Liver (tissue), 9 donors: ENCODE results near the gene HDAC8. TPM values are rescaled to one million over a fixed set of nuclear protein-coding genes. Genes with fewer than 3 reads are reported as not detected.

ENCODE experiments used
- DNase-seq: peaks from one replicate; pipeline ENCODE4 v3.0.0-alpha.2; 2017; ENCODE audit warnings: low spot score
- H3K27ac ChIP-seq, 2 donors: one replicate each; pipeline ENCODE4 v1.7.0; 2013; ENCODE audit warnings: inconsistent platforms in 2 of 2, low read length in 2 of 2, control low read depth in 1 of 2, low read depth in 1 of 2, mild to moderate bottlenecking in 1 of 2
- H3K27me3 ChIP-seq, 4 donors: one replicate each; pipeline versions ENCODE4 v1.6.1 to v1.7.0; 2013; ENCODE audit warnings: low read length in 3 of 4, inconsistent platforms in 1 of 4, mild to moderate bottlenecking in 1 of 4, moderate library complexity in 1 of 4; ENCODE audit not compliant: control insufficient read depth in 4 of 4, insufficient read depth in 4 of 4
- H3K36me3 ChIP-seq, 4 donors: one replicate each; pipeline versions ENCODE4 v1.6.1 to v1.7.0; 2013; ENCODE audit warnings: low read length in 3 of 4, mild to moderate bottlenecking in 3 of 4, low read depth in 1 of 4, moderate library complexity in 1 of 4; ENCODE audit not compliant: control insufficient read depth in 4 of 4, insufficient read depth in 3 of 4
- H3K4me1 ChIP-seq, 4 donors: one replicate each; pipeline versions ENCODE4 v1.6.1 to v1.7.0; 2013; ENCODE audit warnings: low read length in 3 of 4, mild to moderate bottlenecking in 3 of 4, moderate library complexity in 1 of 4; ENCODE audit not compliant: control insufficient read depth in 4 of 4, insufficient read depth in 4 of 4
- H3K4me3 ChIP-seq, 3 donors: one replicate each; pipeline versions ENCODE4 v1.6.1 to v1.7.0; 2013; ENCODE audit warnings: low read length in 3 of 3, control low read depth in 1 of 3, low read depth in 1 of 3, mild to moderate bottlenecking in 1 of 3
- H3K9ac ChIP-seq, 2 donors: one replicate each; pipeline ENCODE4 v1.7.0; 2013; ENCODE audit warnings: low read length in 2 of 2, mild to moderate bottlenecking in 2 of 2, moderate library complexity in 2 of 2, control low read depth in 1 of 2, low read depth in 1 of 2
- H3K9me3 ChIP-seq, 4 donors: one replicate each; pipeline versions ENCODE4 v1.6.1 to v1.7.0; 2013; ENCODE audit warnings: low read length in 3 of 4; ENCODE audit not compliant: control insufficient read depth in 4 of 4
- CTCF ChIP-seq: fragments of 150-350 bp; IDR thresholded peaks from 2 replicates; pipeline ENCODE4 v1.5.1; 2017; ENCODE audit warnings: improper control_type of control experiment, low read depth, low read length; ENCODE audit not compliant: missing input control
- EGR1 ChIP-seq, 2 donors: IDR thresholded peaks; 2 replicates each; pipeline ENCODE4 v1.6.1; 2016 to 2018; ENCODE audit warnings: antibody characterized with exemption in 2 of 2, low read depth in 2 of 2
- FOXA1 ChIP-seq: IDR thresholded peaks from 2 replicates; pipeline ENCODE4 v1.6.1; 2016; ENCODE audit warnings: antibody characterized with exemption
- FOXA2 ChIP-seq: IDR thresholded peaks from 2 replicates; pipeline ENCODE4 v1.6.1; 2016; ENCODE audit warnings: antibody characterized with exemption
- GABPA ChIP-seq, 2 donors: IDR thresholded peaks in 1 of 2; conservative IDR thresholded peaks in 1 of 2; 2 replicates each; pipeline ENCODE4 v1.6.1; 2016; ENCODE audit warnings: antibody characterized with exemption in 2 of 2, mild to moderate bottlenecking in 1 of 2, moderate library complexity in 1 of 2
- HNF4A ChIP-seq, 2 donors: conservative IDR thresholded peaks; 2 replicates each; pipeline ENCODE4 v1.6.1; 2016; ENCODE audit warnings: antibody characterized with exemption in 2 of 2, mild to moderate bottlenecking in 2 of 2
- HNF4G ChIP-seq: IDR thresholded peaks from 2 replicates; pipeline ENCODE4 v1.6.1; 2016; ENCODE audit warnings: antibody characterized with exemption
- JUND ChIP-seq, 2 donors: IDR thresholded peaks; 2 replicates each; pipeline ENCODE4 v1.6.1; 2016; ENCODE audit warnings: antibody characterized with exemption in 2 of 2
- MAX ChIP-seq: IDR thresholded peaks from 2 replicates; pipeline ENCODE4 v1.6.1; 2016; ENCODE audit warnings: antibody characterized with exemption
- NR2F2 ChIP-seq: IDR thresholded peaks from 2 replicates; pipeline ENCODE4 v1.6.1; 2016; ENCODE audit warnings: antibody characterized with exemption
- RAD21 ChIP-seq, 2 donors: IDR thresholded peaks; 2 replicates each; pipeline ENCODE4 v1.6.1; 2016; ENCODE audit warnings: antibody characterized with exemption in 2 of 2, mild to moderate bottlenecking in 2 of 2
- RXRA ChIP-seq, 2 donors: IDR thresholded peaks; 2 replicates each; pipeline ENCODE4 v1.6.1; 2017 to 2018; ENCODE audit warnings: antibody characterized with exemption in 2 of 2, mild to moderate bottlenecking in 1 of 2
- SP1 ChIP-seq: IDR thresholded peaks from 2 replicates; pipeline ENCODE4 v1.6.1; 2018; ENCODE audit warnings: antibody characterized with exemption, mild to moderate bottlenecking
- TAF1 ChIP-seq: conservative IDR thresholded peaks from 2 replicates; pipeline ENCODE4 v1.6.1; 2016; ENCODE audit warnings: antibody characterized with exemption, mild to moderate bottlenecking
- YY1 ChIP-seq: IDR thresholded peaks from 2 replicates; pipeline ENCODE4 v1.6.1; 2016; ENCODE audit warnings: antibody characterized with exemption, mild to moderate bottlenecking
- WGBS: extraction: QIAGEN DNeasy Blood & Tissue Kit; methylation state at CpG from one replicate; pipeline ENCODE4 v1.1.7; 2013; 5-methylcytosine and 5-hydroxymethylcytosine counted together
- polyA plus RNA-seq, 2 donors: library from polyadenylated mRNA; stranded (reverse) in 1 of 2; unstranded in 1 of 2; fragments of 200-250 nt in 1 of 2; fragments of >200 nt in 1 of 2; fragmentation: Nextera tagmentation in 1 of 2; extraction: Ambion mirVana in 1 of 2; gene quantifications; one replicate each; pipeline versions ENCODE4 v1.2.1 to v1.2.3, GENCODE V29; 2013 to 2015
- total RNA-seq, 2 donors: library from RNA; depleted of rRNA; stranded (reverse); fragments of >200 nt; gene quantifications; one replicate each; pipeline ENCODE4 v1.2.3, GENCODE V29; 2014
- TF ChIP-seq, protein P1 (sequence below): IDR thresholded peaks from 2 replicates; pipeline ENCODE4 v1.6.1; 2016; ENCODE audit warnings: antibody characterized with exemption, mild to moderate bottlenecking
- TF ChIP-seq, protein P2 (sequence below): IDR thresholded peaks from 2 replicates; pipeline ENCODE4 v1.6.1; 2016; ENCODE audit warnings: antibody characterized with exemption
- TF ChIP-seq, protein P3 (sequence below): IDR thresholded peaks from 2 replicates; pipeline ENCODE4 v1.6.1; 2016; ENCODE audit warnings: antibody characterized with exemption
- donor health status: healthy.
- donor health status: healthy.
- donor health status: healthy.
- donor health status: healthy.
- donor health status: healthy.

HDAC8 gene
- total and polyA plus RNA-seq, 4 donors, result 11.1 to 30.4 (median 14.0) TPM

DNA sequence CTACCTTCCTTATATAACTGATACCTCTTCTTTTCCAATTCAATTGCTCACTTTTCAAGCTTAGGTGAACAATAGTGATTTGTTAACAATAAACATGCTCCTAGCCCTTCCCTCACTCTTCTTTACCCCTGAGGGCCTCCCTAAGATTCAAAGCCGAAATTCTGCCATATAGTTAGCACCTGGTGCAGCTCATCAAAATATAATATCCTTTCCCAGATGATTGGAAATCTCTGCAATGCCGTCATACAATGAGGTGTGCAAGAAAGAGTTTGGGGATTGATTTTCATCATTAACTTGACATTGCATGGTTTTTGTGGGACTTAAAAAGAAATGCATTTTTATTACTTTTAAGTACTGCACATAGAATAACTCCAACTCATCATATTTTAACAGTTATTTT, 95.3 kb downstream of the HDAC8 start:
- H3K36me3 ChIP-seq, result no peaks in the 10 kb centered on the region
- TF ChIP-seq FOXA2 (no peak), GABPA (IDR thresholded peaks at IDR 0.05 in 1 of 2, conservative IDR thresholded peaks at IDR 0.05 in 1 of 2) (no peak), FOXA1 (no peak), SP1 (no peak), HNF4G (no peak), YY1 (no peak), EGR1 (IDR thresholded peaks at IDR 0.05; ENCODE audit: low read depth in 2 of 2) (no peak), RXRA (IDR thresholded peaks at IDR 0.05) (no peak), NR2F2 (no peak), CTCF (no peak), TAF1 (no peak), RAD21 (IDR thresholded peaks at IDR 0.05) (no peak), HNF4A (conservative IDR thresholded peaks at IDR 0.05) (no peak), MAX (no peak), JUND (IDR thresholded peaks at IDR 0.05) (no peak)
- TF ChIP-seq, protein P1, sequence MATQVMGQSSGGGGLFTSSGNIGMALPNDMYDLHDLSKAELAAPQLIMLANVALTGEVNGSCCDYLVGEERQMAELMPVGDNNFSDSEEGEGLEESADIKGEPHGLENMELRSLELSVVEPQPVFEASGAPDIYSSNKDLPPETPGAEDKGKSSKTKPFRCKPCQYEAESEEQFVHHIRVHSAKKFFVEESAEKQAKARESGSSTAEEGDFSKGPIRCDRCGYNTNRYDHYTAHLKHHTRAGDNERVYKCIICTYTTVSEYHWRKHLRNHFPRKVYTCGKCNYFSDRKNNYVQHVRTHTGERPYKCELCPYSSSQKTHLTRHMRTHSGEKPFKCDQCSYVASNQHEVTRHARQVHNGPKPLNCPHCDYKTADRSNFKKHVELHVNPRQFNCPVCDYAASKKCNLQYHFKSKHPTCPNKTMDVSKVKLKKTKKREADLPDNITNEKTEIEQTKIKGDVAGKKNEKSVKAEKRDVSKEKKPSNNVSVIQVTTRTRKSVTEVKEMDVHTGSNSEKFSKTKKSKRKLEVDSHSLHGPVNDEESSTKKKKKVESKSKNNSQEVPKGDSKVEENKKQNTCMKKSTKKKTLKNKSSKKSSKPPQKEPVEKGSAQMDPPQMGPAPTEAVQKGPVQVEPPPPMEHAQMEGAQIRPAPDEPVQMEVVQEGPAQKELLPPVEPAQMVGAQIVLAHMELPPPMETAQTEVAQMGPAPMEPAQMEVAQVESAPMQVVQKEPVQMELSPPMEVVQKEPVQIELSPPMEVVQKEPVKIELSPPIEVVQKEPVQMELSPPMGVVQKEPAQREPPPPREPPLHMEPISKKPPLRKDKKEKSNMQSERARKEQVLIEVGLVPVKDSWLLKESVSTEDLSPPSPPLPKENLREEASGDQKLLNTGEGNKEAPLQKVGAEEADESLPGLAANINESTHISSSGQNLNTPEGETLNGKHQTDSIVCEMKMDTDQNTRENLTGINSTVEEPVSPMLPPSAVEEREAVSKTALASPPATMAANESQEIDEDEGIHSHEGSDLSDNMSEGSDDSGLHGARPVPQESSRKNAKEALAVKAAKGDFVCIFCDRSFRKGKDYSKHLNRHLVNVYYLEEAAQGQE, result no peak
- TF ChIP-seq, protein P2, sequence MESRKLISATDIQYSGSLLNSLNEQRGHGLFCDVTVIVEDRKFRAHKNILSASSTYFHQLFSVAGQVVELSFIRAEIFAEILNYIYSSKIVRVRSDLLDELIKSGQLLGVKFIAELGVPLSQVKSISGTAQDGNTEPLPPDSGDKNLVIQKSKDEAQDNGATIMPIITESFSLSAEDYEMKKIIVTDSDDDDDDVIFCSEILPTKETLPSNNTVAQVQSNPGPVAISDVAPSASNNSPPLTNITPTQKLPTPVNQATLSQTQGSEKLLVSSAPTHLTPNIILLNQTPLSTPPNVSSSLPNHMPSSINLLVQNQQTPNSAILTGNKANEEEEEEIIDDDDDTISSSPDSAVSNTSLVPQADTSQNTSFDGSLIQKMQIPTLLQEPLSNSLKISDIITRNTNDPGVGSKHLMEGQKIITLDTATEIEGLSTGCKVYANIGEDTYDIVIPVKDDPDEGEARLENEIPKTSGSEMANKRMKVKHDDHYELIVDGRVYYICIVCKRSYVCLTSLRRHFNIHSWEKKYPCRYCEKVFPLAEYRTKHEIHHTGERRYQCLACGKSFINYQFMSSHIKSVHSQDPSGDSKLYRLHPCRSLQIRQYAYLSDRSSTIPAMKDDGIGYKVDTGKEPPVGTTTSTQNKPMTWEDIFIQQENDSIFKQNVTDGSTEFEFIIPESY, result no peak
- TF ChIP-seq, protein P3, sequence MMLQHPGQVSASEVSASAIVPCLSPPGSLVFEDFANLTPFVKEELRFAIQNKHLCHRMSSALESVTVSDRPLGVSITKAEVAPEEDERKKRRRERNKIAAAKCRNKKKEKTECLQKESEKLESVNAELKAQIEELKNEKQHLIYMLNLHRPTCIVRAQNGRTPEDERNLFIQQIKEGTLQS, result no peak
- WGBS, result 97% methylated on average over 2 of the region's 2 CpGs

More for the DNA sequence above, 95.3 kb downstream of the HDAC8 start:
- H3K27me3 ChIP-seq, result no peaks in the 10 kb centered on the region
- no peak overlapping the region for H3K27ac ChIP-seq
- no peak for DNase-seq
- H3K9ac ChIP-seq, result no peak overlapping the region
- H3K4me3 ChIP-seq, result no peak overlapping the region
- H3K9me3 ChIP-seq, result no peaks in the 10 kb centered on the region
- peaks cover 1 to 14% (median 10%) of the 10 kb centered on the region in 4 donors for H3K4me1 ChIP-seq
